K562 (cell line): ENCODE measurements around the gene ARHGEF17. TPM values are rescaled to one million over a fixed set of nuclear protein-coding genes. Genes with fewer than 3 reads are reported as not detected.

ENCODE experiments used
- ATAC-seq: fragments of 200-7000 bp; cut with Tn5 transposase; 3 replicates; pipeline ENCODE4 v1.9.1; 2020; ENCODE audit warnings: moderate library complexity
- BruUV-seq: library from RNA; stranded (reverse); fragments of 400-500 nt; replicated peaks from 2 replicates; lab custom pipeline; 2021; lab: Mats Ljungman, UMichigan
- CTCF ChIA-PET: fragments of 300-600 bp; formaldehyde crosslinking; extraction: SDS; loops from one replicate; lab custom pipeline; 2021; ENCODE audit warnings: low intra/inter-chr PET ratio; lab: Yijun Ruan, JAX
- POLR2A ChIA-PET: fragments of 300-600, 350-650 bp; sonication (Branson Sonifier 250); formaldehyde crosslinking; extraction: SDS; loops from one replicate; lab custom pipeline; 2021; ENCODE audit warnings: antibody characterized with exemption, inconsistent platforms; lab: Yijun Ruan, JAX
- DNase-seq, 4 experiments: peaks; one replicate each; pipeline versions ENCODE4 v3.0.0 to v3.0.0-alpha.2; 2011 to 2018; ENCODE audit warnings: low spot score in 3 of 4, mixed read lengths in 3 of 4; ENCODE audit errors: extremely low read depth in 1 of 4
- FAIRE-seq: peaks from 2 replicates; lab custom pipeline; 2011; peaks lifted over from hg19 to GRCh38; lab: Jason Lieb, UNC
- H2AFZ ChIP-seq: 2 replicates; pipeline ENCODE4 v1.6.0; 2011; ENCODE audit warnings: low read depth, low read length, control low read depth, inconsistent platforms
- H3K27ac ChIP-seq: fragments of 200-600 bp; 3 replicates; pipeline ENCODE4 v1.8.0; 2011; ENCODE audit warnings: low read depth, mild to moderate bottlenecking, control low read depth, inconsistent platforms, low read length, moderate library complexity, mixed read lengths; ENCODE audit errors: extremely low read depth
- H3K27me3 ChIP-seq, 2 experiments: fragments of 300-600 bp in 1 of 2; 2 replicates in 1 of 2; 3 replicates in 1 of 2; pipeline versions ENCODE4 v1.6.0 to v1.8.0; 2011; ENCODE audit warnings: inconsistent platforms in 2 of 2, low read length in 2 of 2, mild to moderate bottlenecking in 1 of 2, mixed read lengths in 1 of 2, moderate library complexity in 1 of 2; ENCODE audit not compliant: control insufficient read depth in 2 of 2, insufficient read depth in 2 of 2
- H3K36me3 ChIP-seq: fragments of 300-600 bp; 3 replicates; pipeline ENCODE4 v1.8.0; 2011; ENCODE audit warnings: mild to moderate bottlenecking, low read length, inconsistent platforms; ENCODE audit not compliant: control insufficient read depth, insufficient read depth
- H3K4me1 ChIP-seq, 2 experiments: fragments of 200-600 bp in 1 of 2; replicated peaks in 1 of 2; 2 replicates in 1 of 2; 3 replicates in 1 of 2; pipeline versions ENCODE4 v1.5.1 to v1.8.0; 2011; ENCODE audit warnings: inconsistent platforms in 2 of 2, low read length in 2 of 2, mild to moderate bottlenecking in 1 of 2, mixed read lengths in 1 of 2, moderate library complexity in 1 of 2; ENCODE audit not compliant: control insufficient read depth in 2 of 2, insufficient read depth in 2 of 2
- H3K4me2 ChIP-seq: 2 replicates; pipeline ENCODE4 v1.6.1; 2011; ENCODE audit warnings: low read length, control low read depth, inconsistent platforms, mixed read lengths; ENCODE audit not compliant: insufficient read depth
- H3K4me3 ChIP-seq: fragments of 200-600 bp; sonication (generic), shearing (Covaris generic); 2 replicates; pipeline ENCODE4 v1.5.1; 2016; ENCODE audit warnings: control low read depth, inconsistent platforms
- H3K79me2 ChIP-seq: fragments of 200-600 bp; 3 replicates; pipeline ENCODE4 v1.8.0; 2011; ENCODE audit warnings: low read length, inconsistent platforms; ENCODE audit not compliant: control insufficient read depth, insufficient read depth
- H3K9ac ChIP-seq, 2 experiments: 2 replicates each; pipeline versions ENCODE4 v1.6.0 to v1.6.1; 2011; ENCODE audit warnings: low read depth in 2 of 2, low read length in 2 of 2, control low read depth in 1 of 2, inconsistent platforms in 1 of 2, mild to moderate bottlenecking in 1 of 2, mixed read lengths in 1 of 2; ENCODE audit not compliant: insufficient read depth in 1 of 2
- H3K9me1 ChIP-seq: one replicate; pipeline ENCODE4 v1.6.0; 2011; ENCODE audit warnings: inconsistent platforms, mild to moderate bottlenecking, low read length, moderate library complexity; ENCODE audit not compliant: control insufficient read depth, insufficient read depth
- H3K9me3 ChIP-seq: replicated peaks from 2 replicates; pipeline ENCODE4 v1.5.1; 2011; ENCODE audit warnings: low read depth, low read length, inconsistent platforms; ENCODE audit not compliant: control insufficient read depth, insufficient read depth
- H4K20me1 ChIP-seq: replicated peaks from 2 replicates; pipeline ENCODE4 v1.6.1; 2011; ENCODE audit warnings: low read length, inconsistent platforms, mixed read lengths; ENCODE audit not compliant: control insufficient read depth, insufficient read depth
- ETS1 ChIP-seq: conservative IDR thresholded peaks from 2 replicates; pipeline ENCODE4 v1.6.1; 2011; ENCODE audit warnings: low read depth, mild to moderate bottlenecking, low read length; ENCODE audit not compliant: control insufficient read depth
- HOMEZ ChIP-seq: fragments of 250-450 bp; sonication (Bioruptor Pico); IDR thresholded peaks from 2 replicates; pipeline ENCODE4 v1.4.0; 2020; ENCODE audit warnings: mild to moderate bottlenecking, moderate library complexity
- KDM2B ChIP-seq: fragments of 250-450 bp; sonication (Bioruptor Pico); IDR thresholded peaks from 2 replicates; pipeline ENCODE4 v1.8.0; 2021; ENCODE audit warnings: mild to moderate bottlenecking, moderate library complexity
- MLLT1 ChIP-seq, 2 experiments: fragments of 450-650 bp; IDR thresholded peaks; 2 replicates each; pipeline ENCODE4 v1.6.1; 2016
- RNF2 ChIP-seq: sonication (generic); IDR thresholded peaks from 2 replicates; pipeline ENCODE4 v1.6.1; 2016
- SIN3B ChIP-seq: fragments of 450-650 bp; IDR thresholded peaks from 2 replicates; pipeline ENCODE4 v1.6.1; 2017; ENCODE audit warnings: low read depth, mild to moderate bottlenecking, moderate library complexity
- TAL1 ChIP-seq: fragments of 450-650 bp; IDR thresholded peaks from 2 replicates; pipeline ENCODE4 v1.6.1; 2016; ENCODE audit warnings: mild to moderate bottlenecking
- ZHX1 ChIP-seq: fragments of 150-350 bp; conservative IDR thresholded peaks from 2 replicates; pipeline ENCODE4 v1.6.1; 2014; ENCODE audit warnings: low read length
- ZNF764 ChIP-seq: fragments of 250-450 bp; sonication (Bioruptor Pico); IDR thresholded peaks from 2 replicates; pipeline ENCODE4 v1.4.0; 2020; ENCODE audit warnings: low read depth, mild to moderate bottlenecking, moderate library complexity
- WGBS: fragments of 100-300 bp; shearing (Covaris generic); methylation state at CpG from one replicate; pipeline ENCODE4 v1.1.6; 2016; ENCODE audit warnings: low coverage, mixed read lengths; ENCODE audit not compliant: insufficient coverage; ENCODE audit errors: missing lambda C conversion rate; 5-methylcytosine and 5-hydroxymethylcytosine counted together
- in situ Hi-C: fragments of 300-500 bp; cut with MboI; formaldehyde crosslinking; loops from 4 replicates; pipeline ENCODE4 v1.15.0; 2018; ENCODE audit warnings: inconsistent platforms, mixed read lengths
- intact Hi-C: fragments of 100-400 bp; cut with micrococcal nuclease; formaldehyde crosslinking; loops from 2 replicates; pipeline ENCODE4 v1.14.2; 2022
- polyA plus RNA-seq, 8 experiments: library from polyadenylated mRNA; depleted of rRNA in 4 of 8; stranded (reverse) in 5 of 8; unstranded in 3 of 8; fragments of >200 nt; fragmentation: Nextera tagmentation in 2 of 8; fragmentation: Illumina TruSeq in 1 of 8; extraction: Ambion mirVana in 2 of 8; extraction: Trizol in 1 of 8; gene quantifications; 2 replicates each; pipeline versions ENCODE4 v1.2.1 to v1.2.3, GENCODE V29; 2011 to 2014; ENCODE audit warnings: inconsistent platforms in 1 of 8, missing spikeins in 1 of 8
- total RNA-seq, 7 experiments: library from RNA; depleted of rRNA in 6 of 7; stranded (reverse); fragments of >200 nt in 6 of 7; fragmentation: Illumina TruSeq in 2 of 7; extraction: Trizol in 2 of 7; gene quantifications; 2 replicates each; pipeline versions ENCODE4 v1.2.1 to v1.2.3, GENCODE V29; 2011 to 2021; ENCODE audit warnings: low replicate concordance in 1 of 7

The ARHGEF17 gene
- total and polyA plus RNA-seq, 9 of the 15 experiments (the other 6 are each of a cell fraction or from before 2014, with no cell fraction given), result 0.04 to 0.68 (median 0.10) TPM; not detected in 2

GRCh38 chr11:73270855-73271477 is 37.1 kb upstream of the ARHGEF17 start:
- no peak overlapping the region for H3K9ac ChIP-seq
- peaks cover 34 to 87% of the 10 kb centered on the region in 2 experiments for H3K27me3 ChIP-seq
- H3K36me3 ChIP-seq, result no peaks in the 10 kb centered on the region
- H3K4me3 ChIP-seq, result no peak overlapping the region
- no peaks in the 10 kb centered on the region for H4K20me1 ChIP-seq
- no peaks in the 10 kb centered on the region for H3K9me3 ChIP-seq
- no peak overlapping the region for H2AFZ ChIP-seq
- H3K79me2 ChIP-seq, result no peaks in the 10 kb centered on the region
- in situ Hi-C loops (no loop called here), intact Hi-C loops (no loop called here)
- ChIA-PET POLR2A (interaction anchor here (0.6 to 1.4 kb wide), 3 partner anchors 8 to 74 kb away, joined by 3 to 4 read pairs (median 3); no protein-coding TSS in a partner anchor), CTCF (no interaction called here)
- no peak for DNase-seq
- FAIRE-seq, result no peak
- ATAC-seq, result no peak
- H3K9me1 ChIP-seq, result no peaks in the 10 kb centered on the region
- 2% methylated on average over 11 of the region's 18 CpGs for WGBS
- no peak overlapping the region for H3K4me2 ChIP-seq
- H3K4me1 ChIP-seq, result peaks cover 0 to 14% of the 10 kb centered on the region in 2 experiments; a peak in 3 of 5 replicates
- no TSS peak for BruUV-seq
- H3K27ac ChIP-seq, result no peak overlapping the region
- TF ChIP-seq MLLT1 (IDR thresholded peaks at IDR 0.05) (no peak), HOMEZ (CRISPR knock-in tag) (no peak), ZNF764 (CRISPR knock-in tag) (no peak), KDM2B (CRISPR knock-in tag) (no peak), SIN3B (no peak), ZHX1 (no peak), TAL1 (no peak), RNF2 (no peak), ETS1 (no peak)
